H9 (cell line): Measurements from ENCODE around the gene PYROXD2. TPM values are rescaled to one million over a fixed set of nuclear protein-coding genes. Genes with fewer than 3 reads are reported as not detected.
A peak's percentile ranks its signal among the peaks of the same experiment; 100 is the strongest.
"Not testable (repeated sequence)": the region's sequence is repeated elsewhere in the genome, so short reads cannot be mapped to it uniquely, and the experiment has no call there.

Experiments
- DNase-seq: peaks from one replicate; pipeline ENCODE4 v3.0.0-alpha.2; 2017
- H2AFZ ChIP-seq: one replicate; pipeline ENCODE4 v1.6.1; 2013; ENCODE audit warnings: mild to moderate bottlenecking, low read length, control low read depth, moderate library complexity
- H2AK5ac ChIP-seq: 2 replicates; pipeline ENCODE4 v1.6.1; 2013; ENCODE audit warnings: low read length, control low read depth, mixed read lengths; ENCODE audit not compliant: insufficient read length
- H2BK120ac ChIP-seq: one replicate; pipeline ENCODE4 v1.6.1; 2013; ENCODE audit warnings: low read depth, mild to moderate bottlenecking, low read length, control low read depth, inconsistent platforms; ENCODE audit not compliant: poor library complexity, severe bottlenecking
- H2BK12ac ChIP-seq: 2 replicates; pipeline ENCODE4 v1.6.1; 2013; ENCODE audit warnings: low read length, control low read depth, mixed read lengths, low read depth; ENCODE audit not compliant: insufficient read length
- H2BK15ac ChIP-seq: 2 replicates; pipeline ENCODE4 v1.6.1; 2013; ENCODE audit warnings: low read depth, low read length, control low read depth
- H2BK20ac ChIP-seq: one replicate; pipeline ENCODE4 v1.6.1; 2013; ENCODE audit warnings: low read depth, mild to moderate bottlenecking, low read length, control low read depth, inconsistent platforms; ENCODE audit not compliant: poor library complexity, severe bottlenecking
- H2BK5ac ChIP-seq: 2 replicates; pipeline ENCODE4 v1.6.1; 2013; ENCODE audit warnings: low read length, control low read depth, mixed read lengths; ENCODE audit not compliant: insufficient read length
- H3K14ac ChIP-seq: 2 replicates; pipeline ENCODE4 v1.6.1; 2013; ENCODE audit warnings: low read length, control low read depth; ENCODE audit not compliant: insufficient read depth
- H3K18ac ChIP-seq: 2 replicates; pipeline ENCODE4 v1.6.1; 2013; ENCODE audit warnings: low read depth, mild to moderate bottlenecking, mixed read lengths, low read length, control low read depth; ENCODE audit not compliant: insufficient read length
- H3K23ac ChIP-seq: 2 replicates; pipeline ENCODE4 v1.6.1; 2013; ENCODE audit warnings: low read length, control low read depth, mixed read lengths, low read depth; ENCODE audit not compliant: insufficient read length
- H3K23me2 ChIP-seq: 2 replicates; pipeline ENCODE4 v1.6.1; 2013; ENCODE audit warnings: low read depth, mild to moderate bottlenecking, mixed read lengths, low read length, control low read depth; ENCODE audit not compliant: insufficient read length, poor library complexity, severe bottlenecking
- H3K27ac ChIP-seq: 2 replicates; pipeline ENCODE4 v1.5.1; 2013; ENCODE audit warnings: low read length, control low read depth, mixed read lengths, low read depth; ENCODE audit not compliant: insufficient read length
- H3K27me3 ChIP-seq: 2 replicates; pipeline ENCODE4 v1.6.1; 2013; ENCODE audit warnings: low read length, control low read depth, inconsistent platforms; ENCODE audit not compliant: insufficient read depth
- H3K4ac ChIP-seq: 2 replicates; pipeline ENCODE4 v1.6.1; 2013; ENCODE audit warnings: low read depth, mild to moderate bottlenecking, control low read depth, inconsistent platforms, low read length, moderate library complexity
- H3K4me1 ChIP-seq: 2 replicates; pipeline ENCODE4 v1.6.1; 2013; ENCODE audit warnings: low read length, control low read depth, inconsistent platforms; ENCODE audit not compliant: insufficient read depth
- H3K4me2 ChIP-seq: 2 replicates; pipeline ENCODE4 v1.6.1; 2013; ENCODE audit warnings: low read length, control low read depth, mixed read lengths; ENCODE audit not compliant: insufficient read length, insufficient read depth
- H3K56ac ChIP-seq: 2 replicates; pipeline ENCODE4 v1.6.1; 2013; ENCODE audit warnings: low read depth, mild to moderate bottlenecking, mixed read lengths, low read length, control low read depth; ENCODE audit not compliant: insufficient read length
- H3K79me1 ChIP-seq: 2 replicates; pipeline ENCODE4 v1.6.1; 2013; ENCODE audit warnings: low read depth, mild to moderate bottlenecking, moderate library complexity, low read length, control low read depth, inconsistent platforms; ENCODE audit not compliant: insufficient read depth, poor library complexity, severe bottlenecking
- H3K79me2 ChIP-seq: 2 replicates; pipeline ENCODE4 v1.6.1; 2013; ENCODE audit warnings: low read length, control low read depth, inconsistent platforms; ENCODE audit not compliant: insufficient read depth
- H3K9ac ChIP-seq: 2 replicates; pipeline ENCODE4 v1.6.1; 2013; ENCODE audit warnings: low read length, control low read depth, mixed read lengths; ENCODE audit not compliant: insufficient read length; ENCODE audit errors: extremely low read depth
- H3K9me3 ChIP-seq: one replicate; pipeline ENCODE4 v1.6.1; 2013; ENCODE audit warnings: low read depth, low read length, inconsistent platforms; ENCODE audit not compliant: control insufficient read depth
- H3T11ph ChIP-seq: one replicate; pipeline ENCODE4 v1.6.1; 2013; ENCODE audit warnings: mild to moderate bottlenecking, low read length, control low read depth, inconsistent platforms
- H4K20me1 ChIP-seq: one replicate; pipeline ENCODE4 v1.6.1; 2013; ENCODE audit not compliant: control insufficient read depth, insufficient read length, insufficient read depth
- H4K5ac ChIP-seq: 2 replicates; pipeline ENCODE4 v1.6.1; 2013; ENCODE audit warnings: low read depth, mild to moderate bottlenecking, mixed read lengths, low read length, control low read depth; ENCODE audit not compliant: insufficient read length
- H4K8ac ChIP-seq: replicated peaks from 2 replicates; pipeline ENCODE4 v1.6.1; 2013; ENCODE audit warnings: low read length, control low read depth, mixed read lengths, low read depth; ENCODE audit not compliant: insufficient read length
- H4K91ac ChIP-seq: 2 replicates; pipeline ENCODE4 v1.6.1; 2013; ENCODE audit warnings: low read depth, mild to moderate bottlenecking, moderate library complexity, mixed read lengths, low read length, control low read depth; ENCODE audit not compliant: insufficient read length
- H3K27ac Mint-ChIP-seq, 3 experiments: 2 replicates in 2 of 3; 3 replicates in 1 of 3; pipeline ENCODE4 v1.8.0; 2020 to 2021; ENCODE audit warnings: mixed read lengths in 3 of 3, mild to moderate bottlenecking in 1 of 3, moderate library complexity in 1 of 3
- H3K27me3 Mint-ChIP-seq: 2 replicates; pipeline ENCODE4 v1.8.0; 2021; ENCODE audit warnings: low read depth, mild to moderate bottlenecking, moderate library complexity, mixed read lengths
- H3K36me3 Mint-ChIP-seq, 3 experiments: 2 replicates in 2 of 3; 3 replicates in 1 of 3; pipeline ENCODE4 v1.8.0; 2020 to 2021; ENCODE audit warnings: low read depth in 3 of 3, mixed read lengths in 3 of 3; ENCODE audit not compliant: insufficient read depth in 1 of 3
- H3K4me1 Mint-ChIP-seq, 2 experiments: 2 replicates each; pipeline ENCODE4 v1.8.0; 2020; ENCODE audit warnings: mixed read lengths in 2 of 2
- H3K4me3 Mint-ChIP-seq, 2 experiments: 2 replicates in 1 of 2; 3 replicates in 1 of 2; pipeline ENCODE4 v1.8.0; 2020 to 2021; ENCODE audit warnings: mild to moderate bottlenecking in 2 of 2, mixed read lengths in 2 of 2, moderate library complexity in 1 of 2
- H3K9me3 Mint-ChIP-seq, 2 experiments: 2 replicates in 1 of 2; 3 replicates in 1 of 2; pipeline ENCODE4 v1.8.0; 2020; ENCODE audit warnings: mild to moderate bottlenecking in 2 of 2, mixed read lengths in 2 of 2, moderate library complexity in 1 of 2
- WGBS: extraction: QIAGEN DNeasy Blood & Tissue Kit; methylation state at CpG from one replicate; pipeline ENCODE4 v1.1.7; 2013; ENCODE audit warnings: missing lambda C conversion rate, low lambda C conversion rate, mixed read lengths; ENCODE audit not compliant: insufficient read length; ENCODE audit errors: extremely low coverage; 5-methylcytosine and 5-hydroxymethylcytosine counted together
- total RNA-seq: library from RNA; stranded (reverse); gene quantifications from 2 replicates; pipeline ENCODE4 v1.2.1, GENCODE V29; 2021
- TF ChIP-seq, protein P1 (sequence below): fragments of 200-600 bp; sonication (generic); conservative IDR thresholded peaks from 3 replicates; pipeline ENCODE4 v1.8.0; 2021; ENCODE audit warnings: antibody characterized with exemption, mild to moderate bottlenecking

Gene PYROXD2
- total RNA-seq, 1 experiment from 2014 or later: 5.3 TPM

GRCh38 chr10:98383869-98384268 lies 31.1 kb downstream of the PYROXD2 start:
- Histone ChIP-seq H2BK120ac (no peak overlapping the region), H2BK20ac (no peak overlapping the region), H3K9ac (no peak overlapping the region), H4K5ac (no peak overlapping the region), H3K23me2 (no peaks in the 10 kb centered on the region), H4K8ac (no peak overlapping the region), H3K14ac (no peak overlapping the region), H2AK5ac (no peak overlapping the region), H4K91ac (no peak overlapping the region), H3K23ac (no peak overlapping the region), H2BK5ac (no peak overlapping the region), H2BK15ac (no peak overlapping the region), H3K4me2 (no peak overlapping the region), H3K56ac (no peak overlapping the region), H3K4ac (no peak overlapping the region), H3K27me3 (no peaks in the 10 kb centered on the region), H3K18ac (no peak overlapping the region), H3K79me1 (no peaks in the 10 kb centered on the region), H2AFZ (no peak overlapping the region), H3T11ph (no peak overlapping the region), H2BK12ac (no peak overlapping the region), H3K4me1 (no peaks in the 10 kb centered on the region; the same call in 1 of the 2 replicates), H4K20me1 (no peaks in the 10 kb centered on the region), H3K79me2 (no peaks in the 10 kb centered on the region), H3K27ac (no peak overlapping the region), H3K9me3 (no peaks in the 10 kb centered on the region)
- H3K27me3 Mint-ChIP-seq: no peaks in the 10 kb centered on the region
- peaks cover 8 to 13% of the 10 kb centered on the region in 2 experiments for H3K4me1 Mint-ChIP-seq
- peak overlapping the region in 1 of 3 experiments; percentile 59; a peak in 1 of 7 replicates for H3K27ac Mint-ChIP-seq
- H3K4me3 Mint-ChIP-seq: no peak overlapping the region
- WGBS: no CpG with 5 or more reads among the region's 6 CpGs
- H3K9me3 Mint-ChIP-seq: no peaks in the 10 kb centered on the region
- TF ChIP-seq, protein P1, sequence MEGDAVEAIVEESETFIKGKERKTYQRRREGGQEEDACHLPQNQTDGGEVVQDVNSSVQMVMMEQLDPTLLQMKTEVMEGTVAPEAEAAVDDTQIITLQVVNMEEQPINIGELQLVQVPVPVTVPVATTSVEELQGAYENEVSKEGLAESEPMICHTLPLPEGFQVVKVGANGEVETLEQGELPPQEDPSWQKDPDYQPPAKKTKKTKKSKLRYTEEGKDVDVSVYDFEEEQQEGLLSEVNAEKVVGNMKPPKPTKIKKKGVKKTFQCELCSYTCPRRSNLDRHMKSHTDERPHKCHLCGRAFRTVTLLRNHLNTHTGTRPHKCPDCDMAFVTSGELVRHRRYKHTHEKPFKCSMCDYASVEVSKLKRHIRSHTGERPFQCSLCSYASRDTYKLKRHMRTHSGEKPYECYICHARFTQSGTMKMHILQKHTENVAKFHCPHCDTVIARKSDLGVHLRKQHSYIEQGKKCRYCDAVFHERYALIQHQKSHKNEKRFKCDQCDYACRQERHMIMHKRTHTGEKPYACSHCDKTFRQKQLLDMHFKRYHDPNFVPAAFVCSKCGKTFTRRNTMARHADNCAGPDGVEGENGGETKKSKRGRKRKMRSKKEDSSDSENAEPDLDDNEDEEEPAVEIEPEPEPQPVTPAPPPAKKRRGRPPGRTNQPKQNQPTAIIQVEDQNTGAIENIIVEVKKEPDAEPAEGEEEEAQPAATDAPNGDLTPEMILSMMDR: no peak
- peaks cover 0 to 2% (median 0%) of the 10 kb centered on the region in 3 experiments; a peak in 2 of 7 replicates for H3K36me3 Mint-ChIP-seq
- DNase-seq: no peak

DNA sequence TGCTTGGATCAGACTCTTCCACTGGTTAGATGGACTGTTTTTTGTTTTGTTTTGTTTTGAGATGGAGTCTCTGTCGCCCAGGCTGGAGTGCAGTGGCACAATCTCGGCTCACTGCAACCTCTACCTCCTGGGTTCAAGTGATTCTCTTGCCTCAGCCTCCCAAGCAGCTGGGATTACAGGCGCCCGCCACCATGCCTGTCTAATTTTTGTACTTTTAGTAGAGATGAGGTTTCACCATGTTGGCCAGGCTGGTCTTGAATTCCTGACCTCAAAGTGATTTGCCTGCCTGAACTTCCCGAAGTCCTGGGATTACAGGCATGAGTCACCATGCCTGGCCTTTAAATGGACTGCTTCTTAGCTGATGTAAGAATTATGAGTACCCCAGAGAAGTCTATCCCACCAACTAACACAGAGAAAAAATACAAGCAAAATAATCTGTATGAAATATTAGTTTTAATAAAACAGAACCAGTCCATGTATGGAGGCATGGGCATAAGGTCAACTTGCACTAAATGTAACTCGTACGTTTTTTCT lies 31.8 kb downstream of the PYROXD2 start:
- not testable (repeated sequence) for H3K56ac ChIP-seq, H3K18ac ChIP-seq, H3K4me3 Mint-ChIP-seq, H3K79me1 ChIP-seq, H3T11ph ChIP-seq, H3K9ac ChIP-seq, H2BK120ac ChIP-seq, H3K27ac Mint-ChIP-seq, H3K79me2 ChIP-seq, H3K4me2 ChIP-seq, H2BK20ac ChIP-seq, H3K27me3 Mint-ChIP-seq, H3K27me3 ChIP-seq, H4K8ac ChIP-seq, H2BK12ac ChIP-seq, DNase-seq, H3K23ac ChIP-seq, H2AK5ac ChIP-seq, H3K36me3 Mint-ChIP-seq, H3K23me2 ChIP-seq, H3K4me1 ChIP-seq, H2BK5ac ChIP-seq, H3K9me3 Mint-ChIP-seq, H4K5ac ChIP-seq, H4K91ac ChIP-seq, H2AFZ ChIP-seq, H3K4ac ChIP-seq, H3K14ac ChIP-seq, H3K9me3 ChIP-seq, H2BK15ac ChIP-seq, H4K20me1 ChIP-seq, H3K27ac ChIP-seq
- peaks cover 8 to 13% of the 10 kb centered on the region in 2 experiments for H3K4me1 Mint-ChIP-seq
- no CpG with 5 or more reads among the region's 7 CpGs for WGBS
